Mucosa of gallbladder (tissue), 1 donor: ENCODE results near the gene OTULIN. TPM values are rescaled to one million over a fixed set of nuclear protein-coding genes. Genes with fewer than 3 reads are reported as not detected.

Experiments
- DNase-seq: peaks from one replicate; pipeline ENCODE4 v3.0.0-alpha.2; 2020; ENCODE audit warnings: low spot score
- total RNA-seq: library from RNA; stranded (reverse); gene quantifications from one replicate; pipeline ENCODE4 v1.2.1, GENCODE V29; 2021
- donor health status: DM: no; HTN: no; CAD: no.

Gene OTULIN
- total RNA-seq, 1 donor from 2014 or later = 33.6 TPM

GRCh38 chr5:14696851-14697250 lies 32.3 kb downstream of the OTULIN start:
- DNase-seq = no peak

- no peak for DNase-seq
Measured at GRCh38 chr5:14698495-14698894, 34.0 kb downstream of the OTULIN start.

GRCh38 chr5:14699159-14699558 lies 34.6 kb downstream of the OTULIN start:
- DNase-seq = no peak

- no peak for DNase-seq
Measured at GRCh38 chr5:14699807-14700400, 35.4 kb downstream of the OTULIN start.

GRCh38 chr5:14700478-14701436 lies 36.2 kb downstream of the OTULIN start:
- DNase-seq = no peak

- no peak for DNase-seq
Measured at GRCh38 chr5:14701556-14701955, 37.0 kb downstream of the OTULIN start.

GRCh38 chr5:14702238-14702839 lies 37.8 kb downstream of the OTULIN start:
- no peak for DNase-seq

- DNase-seq = no peak
Measured at GRCh38 chr5:14705556-14705955, 41.0 kb downstream of the OTULIN start.

- no peak for DNase-seq
Measured at GRCh38 chr5:14706615-14707021, 42.1 kb downstream of the OTULIN start.

GRCh38 chr5:14707811-14708390 lies 43.4 kb downstream of the OTULIN start:
- no peak for DNase-seq

GRCh38 chr5:14708551-14708950 lies 44.0 kb downstream of the OTULIN start:
- DNase-seq = no peak

GRCh38 chr5:14710313-14710994 lies 45.9 kb downstream of the OTULIN start:
- no peak for DNase-seq

- DNase-seq = no peak
Measured at GRCh38 chr5:14712131-14712530, 47.6 kb downstream of the OTULIN start.

- DNase-seq = no peak
Measured at GRCh38 chr5:14712666-14713065, 48.1 kb downstream of the OTULIN start.

GRCh38 chr5:14713476-14714390 lies 49.2 kb downstream of the OTULIN start:
- DNase-seq = no peak

- no peak for DNase-seq
Measured at GRCh38 chr5:14714706-14715105, 50.2 kb downstream of the OTULIN start.

- no peak for DNase-seq
Measured at GRCh38 chr5:14715481-14715880, 51.0 kb downstream of the OTULIN start.

GRCh38 chr5:14716755-14717752 lies 52.5 kb downstream of the OTULIN start:
- DNase-seq = no peak

- DNase-seq = no peak
Measured at GRCh38 chr5:14718778-14719177, 54.3 kb downstream of the OTULIN start.
